WERI-Rb-1 (cell line): ENCODE data around the gene JCHAIN.
"Not testable (repeated sequence)": the region's sequence is repeated elsewhere in the genome, so short reads cannot be mapped to it uniquely, and the experiment has no call there.

Experiments used
- DNase-seq: peaks from one replicate; pipeline ENCODE4 v3.0.0-alpha.2; 2020
- H3K27ac ChIP-seq: fragments of 250-450 bp; sonication (Bioruptor Pico); 2 replicates; pipeline ENCODE4 v1.5.1; 2020; ENCODE audit warnings: mild to moderate bottlenecking, moderate library complexity
- H3K27me3 ChIP-seq: fragments of 250-450 bp; sonication (Bioruptor Pico); 2 replicates; pipeline ENCODE4 v1.5.1; 2021; ENCODE audit warnings: mild to moderate bottlenecking, low read depth, moderate library complexity; ENCODE audit not compliant: insufficient read depth, severe bottlenecking
- H3K36me3 ChIP-seq: fragments of 250-450 bp; sonication (Bioruptor Pico); 2 replicates; pipeline ENCODE4 v1.5.1; 2020; ENCODE audit warnings: mild to moderate bottlenecking, moderate library complexity
- H3K4me3 ChIP-seq: 2 replicates; pipeline ENCODE4 v1.5.1; 2011; ENCODE audit warnings: low read depth, mild to moderate bottlenecking, control low read depth, low read length
- H3K9me3 ChIP-seq: fragments of 250-450 bp; sonication (Bioruptor Pico); 2 replicates; pipeline ENCODE4 v1.5.1; 2021; ENCODE audit warnings: mild to moderate bottlenecking, moderate library complexity; ENCODE audit not compliant: severe bottlenecking
- CTCF ChIP-seq: IDR thresholded peaks from 2 replicates; pipeline ENCODE4 v1.5.1; 2011; ENCODE audit warnings: low read depth, mild to moderate bottlenecking, control low read depth, inconsistent platforms, low read length

JCHAIN gene

GRCh38 chr4:70660106-70660505 lies 6.2 kb downstream of the JCHAIN start:
- DNase-seq = no peak
- H3K27me3 ChIP-seq = no peaks in the 10 kb centered on the region
- H3K27ac ChIP-seq = no peak overlapping the region
- TF ChIP-seq CTCF = no peak
- H3K36me3 ChIP-seq = no peaks in the 10 kb centered on the region
- no peaks in the 10 kb centered on the region for H3K9me3 ChIP-seq
- H3K4me3 ChIP-seq = no peak overlapping the region

- no peak overlapping the region for H3K4me3 ChIP-seq
- H3K9me3 ChIP-seq = no peaks in the 10 kb centered on the region
- TF ChIP-seq CTCF = no peak
- no peaks in the 10 kb centered on the region for H3K27me3 ChIP-seq
- H3K27ac ChIP-seq = no peak overlapping the region
- H3K36me3 ChIP-seq = no peaks in the 10 kb centered on the region
- no peak for DNase-seq
Measured at GRCh38 chr4:70658418-70658817, 7.9 kb downstream of the JCHAIN start.

- no peak overlapping the region for H3K4me3 ChIP-seq
- H3K9me3 ChIP-seq = no peaks in the 10 kb centered on the region
- H3K27me3 ChIP-seq = no peaks in the 10 kb centered on the region
- no peak for DNase-seq
- H3K36me3 ChIP-seq = no peaks in the 10 kb centered on the region
- H3K27ac ChIP-seq = no peak overlapping the region
- TF ChIP-seq CTCF = no peak
Measured at GRCh38 chr4:70657326-70657725, 9.0 kb downstream of the JCHAIN start.

- no peak overlapping the region for H3K27ac ChIP-seq
Measured at GRCh38 chr4:70654605-70655011, 11.7 kb downstream of the JCHAIN start.

GRCh38 chr4:70651864-70652506 lies 14.3 kb downstream of the JCHAIN start:
- no peaks in the 10 kb centered on the region for H3K27me3 ChIP-seq
- no peaks in the 10 kb centered on the region for H3K9me3 ChIP-seq
- no peak overlapping the region for H3K27ac ChIP-seq
- no peak overlapping the region for H3K4me3 ChIP-seq
- H3K36me3 ChIP-seq = no peaks in the 10 kb centered on the region
- no peak for DNase-seq
- TF ChIP-seq CTCF = 0 out of 2 replicates have a peak, but pooled peaks have one; percentile 18

More at GRCh38 chr4:70654605-70655011, 11.7 kb downstream of the JCHAIN start:
- Histone ChIP-seq H3K9me3 (no peaks in the 10 kb centered on the region), H3K4me3 (no peak overlapping the region), H3K27me3 (no peaks in the 10 kb centered on the region), H3K36me3 (no peaks in the 10 kb centered on the region)
- TF ChIP-seq CTCF = no peak
- DNase-seq = no peak

GRCh38 chr4:70650741-70651140 lies 15.6 kb downstream of the JCHAIN start:
- not testable (repeated sequence) for H3K27ac ChIP-seq, H3K9me3 ChIP-seq, H3K27me3 ChIP-seq, H3K36me3 ChIP-seq, DNase-seq, H3K4me3 ChIP-seq
